DMS153 treated with DMSO at 0.1 percent for 48 hours (cell line): ENCODE results near the gene HOXD4.

ENCODE experiments used
- DNase-seq: peaks from one replicate; lab custom pipeline; 2025; ENCODE audit not compliant: unreplicated experiment; lab: John Stamatoyannopoulos, UW

The HOXD4 gene

DNA sequence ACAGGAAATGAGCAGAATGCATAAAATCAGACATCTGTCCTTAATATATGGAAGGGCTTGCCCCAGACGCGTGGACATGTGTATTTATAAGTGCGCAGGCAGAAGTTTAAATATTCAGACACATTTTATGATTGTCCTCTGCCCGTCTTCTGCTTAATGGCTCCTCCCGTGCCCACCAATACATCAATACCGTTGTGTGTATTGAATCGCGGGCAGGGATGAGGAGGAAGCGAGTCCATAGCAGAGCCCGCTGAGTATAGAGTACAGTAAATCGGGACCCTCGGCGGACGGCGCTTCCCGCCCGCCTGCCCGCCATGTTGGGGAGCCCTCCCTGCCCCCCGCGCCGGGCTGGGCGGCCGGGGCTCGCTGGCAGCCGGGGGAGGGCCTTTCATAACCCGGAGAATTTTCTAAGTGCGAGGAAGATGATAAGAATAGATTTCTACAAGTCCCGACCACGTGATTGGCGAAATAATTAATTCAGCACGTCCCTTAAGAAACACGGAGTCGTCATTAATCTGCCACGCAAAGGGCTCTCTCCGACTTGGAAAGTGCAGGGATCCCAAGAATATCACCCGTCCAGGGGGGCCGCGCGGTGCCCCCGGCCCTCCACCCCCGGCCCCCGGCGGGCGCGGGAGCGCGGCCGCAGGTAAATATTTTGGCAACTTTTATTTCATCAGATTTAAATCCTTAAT, 5.6 kb downstream of the HOXD4 start, which contains the start of gene HOXD3:
Gene HOXD3 (plus strand): TSS at position 501 of the 692 bp plus-strand sequence. CDS start 11,808 bp downstream, outside the sequence.
- no peak for DNase-seq

- DNase-seq, result no peak
These were observed 6.3 kb downstream of the HOXD4 start for GRCh38 chr2:176157499-176158185.

DNA sequence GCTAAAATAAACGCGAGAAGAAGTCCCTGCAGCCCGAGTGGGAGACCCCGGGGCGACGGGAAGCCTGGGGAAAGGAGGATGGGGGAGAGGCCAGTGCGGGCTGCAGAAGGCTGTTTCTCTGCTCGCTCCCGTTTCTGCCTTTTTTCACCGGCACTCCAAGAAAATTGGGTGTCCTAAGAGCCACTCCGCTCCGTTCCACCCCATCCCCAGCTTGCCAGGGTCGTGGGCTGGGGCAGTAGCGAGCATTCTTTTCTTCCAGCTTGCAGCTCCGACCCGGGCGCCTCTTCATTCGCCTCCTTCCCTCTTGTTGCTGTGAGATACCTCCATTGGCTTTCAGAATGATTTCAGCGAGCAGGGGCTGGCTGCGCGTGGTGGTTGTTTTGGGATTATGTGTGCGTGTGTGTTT, 6.8 kb downstream of the HOXD4 start:
- DNase-seq, result no peak

- no peak for DNase-seq
These were observed 7.7 kb downstream of the HOXD4 start for GRCh38 chr2:176158855-176159662.

DNA sequence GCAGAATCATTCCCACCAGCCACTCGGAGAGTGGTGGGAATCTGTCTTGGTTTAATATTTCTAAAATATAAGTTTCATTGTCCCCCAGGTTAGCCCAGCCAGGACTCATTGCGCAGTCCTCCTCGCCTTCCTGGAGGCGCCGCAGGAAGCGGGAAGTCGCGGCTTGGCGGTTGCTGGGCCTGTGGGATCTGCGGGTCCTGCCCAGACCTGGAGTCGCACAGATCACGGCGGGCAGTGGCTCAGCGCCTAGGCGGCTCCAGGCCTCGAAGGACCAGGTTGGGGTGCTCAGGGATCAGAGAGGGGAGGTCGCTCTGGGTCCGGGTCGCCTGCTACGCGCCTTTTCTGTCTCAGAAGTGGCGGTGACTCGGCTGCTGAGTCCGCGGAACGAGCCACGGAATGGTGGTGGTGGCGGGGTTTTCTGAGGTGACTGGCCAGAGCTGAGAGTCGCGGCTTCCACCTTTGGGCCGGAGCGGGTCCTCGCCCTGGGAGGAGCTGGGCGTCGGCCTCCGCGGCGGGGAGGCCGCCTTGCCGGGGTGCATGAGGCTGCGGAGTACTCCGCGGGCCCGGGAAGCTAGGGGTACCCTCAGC, 8.4 kb downstream of the HOXD4 start:
- no peak for DNase-seq

GRCh38 chr2:176160251-176160985, 9.1 kb downstream of the HOXD4 start:
- no peak for DNase-seq

GRCh38 chr2:176160986-176161824, 9.9 kb downstream of the HOXD4 start:
- DNase-seq, result no peak

DNA sequence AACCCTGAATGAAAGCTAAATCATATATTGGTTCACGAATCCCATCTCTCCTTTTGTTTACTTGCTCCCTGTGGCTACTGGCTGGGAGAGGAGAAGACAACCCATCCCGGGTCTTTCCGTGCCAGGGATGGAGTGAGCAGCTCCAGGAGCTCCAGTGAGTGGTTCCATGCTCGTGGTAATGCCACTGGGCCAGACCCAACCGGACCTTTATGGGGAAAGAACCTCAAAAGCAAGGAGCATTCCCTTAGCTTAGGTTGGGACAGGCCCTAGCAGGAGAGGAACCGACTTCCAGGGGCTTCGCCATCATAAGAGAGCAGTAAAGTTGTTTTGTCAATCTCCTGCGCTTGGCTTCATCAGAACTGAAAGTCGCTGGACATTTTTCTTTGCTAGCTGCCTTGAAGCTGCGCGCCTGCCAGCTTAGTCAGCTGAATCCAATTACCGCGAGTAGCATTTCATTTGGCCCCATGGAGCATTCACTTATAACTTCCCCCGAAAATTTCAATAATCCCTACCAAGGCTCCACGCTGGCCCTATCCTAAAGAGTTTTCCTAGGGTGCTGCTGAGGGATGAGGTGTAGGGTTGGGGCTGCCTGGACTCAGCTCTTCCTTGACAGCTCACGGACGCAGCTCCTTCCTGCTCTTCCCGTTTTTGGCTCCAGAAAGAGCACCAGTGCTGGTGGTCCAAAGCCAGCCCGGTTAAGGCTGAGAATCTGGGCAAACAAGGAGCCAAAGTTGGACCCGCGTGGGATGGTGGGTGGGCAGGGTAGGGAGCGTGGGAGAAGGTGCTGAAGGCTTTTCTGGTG, 10.7 kb downstream of the HOXD4 start:
- DNase-seq, result no peak

- no peak for DNase-seq
These were observed 11.7 kb downstream of the HOXD4 start for GRCh38 chr2:176162911-176163671.

- no peak for DNase-seq
These were observed 12.3 kb downstream of the HOXD4 start for GRCh38 chr2:176163672-176164056.

GRCh38 chr2:176164201-176164600, 12.9 kb downstream of the HOXD4 start:
- no peak for DNase-seq

GRCh38 chr2:176164611-176165369, 13.4 kb downstream of the HOXD4 start:
- DNase-seq, result no peak

DNA sequence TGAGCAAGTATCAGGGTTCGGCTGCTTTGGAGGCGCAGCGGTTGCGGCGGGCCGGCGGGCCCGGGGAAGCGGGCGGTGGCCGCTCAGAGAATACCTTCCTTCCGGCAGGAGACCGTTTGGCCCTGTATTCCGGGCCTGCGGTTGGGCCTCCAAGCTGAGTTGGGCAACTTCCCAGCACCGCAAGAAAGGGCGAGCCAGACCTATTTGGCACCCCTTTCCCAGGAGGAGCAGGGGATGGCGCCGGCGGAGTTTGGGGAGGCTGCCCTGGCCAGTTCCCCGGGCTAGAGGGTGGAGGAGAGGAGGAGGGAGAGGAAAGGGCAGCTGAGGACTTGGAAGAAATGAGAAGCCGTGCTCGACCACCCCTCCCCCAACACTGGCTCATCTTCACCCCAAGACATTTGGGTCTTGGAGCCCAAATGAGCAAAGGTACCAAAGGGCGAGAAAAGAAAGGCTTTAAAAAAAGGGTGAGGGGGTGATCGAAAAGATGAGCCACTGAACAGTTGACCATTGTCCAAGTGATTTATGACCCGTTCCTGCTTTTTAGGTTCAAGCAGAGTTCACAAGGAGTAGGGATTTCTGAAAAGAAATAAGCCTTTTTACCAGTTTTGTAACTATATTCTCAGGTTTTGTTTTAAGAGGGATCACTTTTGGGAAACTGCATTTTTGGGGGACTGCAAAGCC, 14.2 kb downstream of the HOXD4 start:
- DNase-seq, result no peak

DNA sequence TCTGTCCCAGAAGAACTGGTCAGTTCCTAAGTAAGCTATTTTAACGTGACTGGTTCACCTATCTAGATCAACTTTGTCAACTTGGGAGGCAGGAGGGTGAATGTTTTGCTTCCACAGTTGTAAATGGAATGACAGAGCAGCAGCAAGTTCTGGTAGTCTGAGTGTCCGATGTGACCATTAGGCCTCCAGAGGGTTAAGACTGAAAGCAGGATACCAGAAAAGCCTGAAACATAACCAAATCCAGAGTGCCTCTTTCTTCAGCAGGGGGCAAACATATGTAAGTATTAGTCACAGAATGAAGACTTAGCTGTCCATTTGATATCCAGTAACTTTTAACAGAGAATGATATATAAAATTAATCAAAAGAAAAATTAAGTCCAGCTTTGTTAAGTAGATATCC, 14.9 kb downstream of the HOXD4 start:
- no peak for DNase-seq

DNA sequence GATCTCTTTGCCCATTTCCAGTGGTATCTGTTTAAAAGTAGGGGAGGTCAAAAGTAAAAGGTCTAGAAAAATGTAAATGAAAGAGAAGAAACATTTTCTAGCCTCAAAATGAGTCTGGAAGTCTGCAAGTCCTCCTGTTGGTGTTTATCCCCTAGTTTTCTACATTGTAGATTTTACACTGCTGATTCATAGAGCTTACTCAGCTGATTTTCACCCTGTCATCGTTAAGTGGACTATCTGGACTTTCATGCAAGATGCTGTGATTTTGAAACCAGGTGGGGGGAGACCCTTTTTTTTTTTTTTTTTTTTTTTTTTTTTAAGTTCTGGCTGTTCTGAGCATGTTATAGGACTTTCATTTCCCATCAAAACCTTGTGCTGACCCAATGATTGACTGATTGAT, 16.0 kb downstream of the HOXD4 start:
- no peak for DNase-seq

DNA sequence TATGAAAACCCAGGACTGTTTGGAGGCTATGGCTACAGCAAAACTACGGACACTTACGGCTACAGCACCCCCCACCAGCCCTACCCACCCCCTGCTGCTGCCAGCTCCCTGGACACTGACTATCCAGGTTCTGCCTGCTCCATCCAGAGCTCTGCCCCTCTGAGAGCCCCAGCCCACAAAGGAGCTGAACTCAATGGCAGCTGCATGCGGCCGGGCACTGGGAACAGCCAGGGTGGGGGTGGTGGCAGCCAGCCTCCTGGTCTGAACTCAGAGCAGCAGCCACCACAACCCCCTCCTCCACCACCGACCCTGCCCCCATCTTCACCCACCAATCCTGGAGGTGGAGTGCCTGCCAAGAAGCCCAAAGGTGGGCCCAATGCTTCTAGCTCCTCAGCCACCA, 17.8 kb downstream of the HOXD4 start:
- DNase-seq, result no peak

GRCh38 chr2:176169711-176170110, 18.4 kb downstream of the HOXD4 start:
- DNase-seq, result no peak
